ENCODE measurements around the gene MPL.
A peak's percentile ranks its signal among the peaks of the same experiment; 100 is the strongest.

MPL gene

GRCh38 chr1:43312212-43312623 lies 25.4 kb upstream of the MPL start:
- TF ChIP-seq, protein P1, sequence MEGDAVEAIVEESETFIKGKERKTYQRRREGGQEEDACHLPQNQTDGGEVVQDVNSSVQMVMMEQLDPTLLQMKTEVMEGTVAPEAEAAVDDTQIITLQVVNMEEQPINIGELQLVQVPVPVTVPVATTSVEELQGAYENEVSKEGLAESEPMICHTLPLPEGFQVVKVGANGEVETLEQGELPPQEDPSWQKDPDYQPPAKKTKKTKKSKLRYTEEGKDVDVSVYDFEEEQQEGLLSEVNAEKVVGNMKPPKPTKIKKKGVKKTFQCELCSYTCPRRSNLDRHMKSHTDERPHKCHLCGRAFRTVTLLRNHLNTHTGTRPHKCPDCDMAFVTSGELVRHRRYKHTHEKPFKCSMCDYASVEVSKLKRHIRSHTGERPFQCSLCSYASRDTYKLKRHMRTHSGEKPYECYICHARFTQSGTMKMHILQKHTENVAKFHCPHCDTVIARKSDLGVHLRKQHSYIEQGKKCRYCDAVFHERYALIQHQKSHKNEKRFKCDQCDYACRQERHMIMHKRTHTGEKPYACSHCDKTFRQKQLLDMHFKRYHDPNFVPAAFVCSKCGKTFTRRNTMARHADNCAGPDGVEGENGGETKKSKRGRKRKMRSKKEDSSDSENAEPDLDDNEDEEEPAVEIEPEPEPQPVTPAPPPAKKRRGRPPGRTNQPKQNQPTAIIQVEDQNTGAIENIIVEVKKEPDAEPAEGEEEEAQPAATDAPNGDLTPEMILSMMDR (conservative IDR thresholded peaks at IDR 0.05; ENCODE audit: control insufficient read depth, insufficient read depth, low read depth, low read length), result no peak
- no peak overlapping the region for H3K4me3 ChIP-seq (ENCODE audit: control insufficient read depth, low read depth, low read length)
- DNase-seq (ENCODE audit: low read depth), result no peak

DNA sequence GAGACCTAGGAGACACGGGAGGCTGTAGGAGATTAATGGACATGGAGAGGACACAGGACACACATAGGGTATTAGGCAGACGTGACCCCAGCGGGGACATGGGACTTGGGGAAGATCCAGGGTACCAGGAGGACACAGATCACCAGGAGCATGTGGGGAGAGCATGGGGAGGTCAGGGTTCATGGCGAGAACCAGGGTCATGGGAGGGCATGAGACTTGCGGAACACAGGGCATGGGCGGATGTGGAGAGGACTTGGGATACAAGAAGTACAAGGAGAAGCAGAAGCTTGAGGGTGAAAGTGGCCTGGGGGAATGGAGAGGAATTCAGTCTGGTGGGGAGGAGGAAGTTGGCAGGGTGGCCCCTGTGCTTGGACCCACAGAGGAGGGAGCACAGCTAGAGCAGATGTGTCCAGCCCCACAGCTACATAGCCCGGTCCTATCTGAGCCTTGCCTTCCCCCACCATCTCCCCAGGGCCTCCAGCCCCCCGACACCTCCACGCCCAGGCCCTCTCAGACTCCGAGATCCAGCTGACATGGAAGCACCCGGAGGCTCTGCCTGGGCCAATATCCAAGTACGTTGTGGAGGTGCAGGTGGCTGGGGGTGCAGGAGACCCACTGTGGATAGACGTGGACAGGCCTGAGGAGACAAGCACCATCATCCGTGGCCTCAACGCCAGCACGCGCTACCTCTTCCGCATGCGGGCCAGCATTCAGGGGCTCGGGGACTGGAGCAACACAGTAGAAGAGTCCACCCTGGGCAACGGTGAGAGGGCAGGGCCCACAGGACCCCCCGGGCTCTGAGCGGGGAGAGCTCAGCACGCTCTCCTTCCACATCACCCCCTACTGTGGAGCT lies 24.7 kb upstream of the MPL start:
- TF ChIP-seq, protein P1 (conservative IDR thresholded peaks at IDR 0.05; ENCODE audit: control insufficient read depth, insufficient read depth, low read depth, low read length), result no peak
- no peak for DNase-seq (ENCODE audit: low read depth)
- H3K4me3 ChIP-seq (ENCODE audit: control insufficient read depth, low read depth, low read length), result no peak overlapping the region

GRCh38 chr1:43313771-43314170 lies 23.8 kb upstream of the MPL start:
- DNase-seq (ENCODE audit: low read depth), result no peak
- no peak overlapping the region for H3K4me3 ChIP-seq (ENCODE audit: control insufficient read depth, low read depth, low read length)
- TF ChIP-seq, protein P1 (conservative IDR thresholded peaks at IDR 0.05; ENCODE audit: control insufficient read depth, insufficient read depth, low read depth, low read length), result no peak

GRCh38 chr1:43314233-43314632 lies 23.4 kb upstream of the MPL start:
- DNase-seq (ENCODE audit: low read depth), result peak; percentile 18
- TF ChIP-seq, protein P1 (conservative IDR thresholded peaks at IDR 0.05; ENCODE audit: control insufficient read depth, insufficient read depth, low read depth, low read length), result no peak
- no peak overlapping the region for H3K4me3 ChIP-seq (ENCODE audit: control insufficient read depth, low read depth, low read length)

DNA sequence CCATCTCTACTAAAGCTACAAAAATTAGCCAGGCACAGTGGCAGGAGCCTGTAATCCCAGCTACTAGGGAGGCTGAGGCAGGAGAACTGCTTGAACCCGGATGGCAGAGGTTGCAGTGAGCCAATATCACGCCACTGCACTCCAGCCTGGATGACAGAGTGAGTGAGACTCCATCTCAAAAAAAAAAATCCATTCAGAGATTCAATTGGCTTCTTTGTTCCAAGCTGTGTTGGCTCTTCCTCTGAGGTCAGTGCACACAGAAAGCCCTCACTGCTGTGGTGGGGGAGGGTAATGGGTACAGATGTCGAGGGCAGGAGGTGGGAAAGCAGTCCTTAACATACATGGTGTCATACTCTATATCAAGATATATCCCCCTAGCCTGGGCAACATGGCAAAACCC lies 22.1 kb upstream of the MPL start:
- TF ChIP-seq, protein P1 (conservative IDR thresholded peaks at IDR 0.05; ENCODE audit: control insufficient read depth, insufficient read depth, low read depth, low read length), result no peak
- DNase-seq (ENCODE audit: low read depth), result no peak
- H3K4me3 ChIP-seq (ENCODE audit: control insufficient read depth, low read depth, low read length), result no peak overlapping the region

- TF ChIP-seq, protein P1 (conservative IDR thresholded peaks at IDR 0.05; ENCODE audit: control insufficient read depth, insufficient read depth, low read depth, low read length), result no peak
- no peak for DNase-seq (ENCODE audit: low read depth)
- H3K4me3 ChIP-seq (ENCODE audit: control insufficient read depth, low read depth, low read length), result no peak overlapping the region
Observed at GRCh38 chr1:43315963-43316737, 21.5 kb upstream of the MPL start.

Measured in fibroblast of mammary gland (primary cell).